ENCODE measurements around the gene EFHC2.

GRCh38 chrX:44235534-44235933, 107.9 kb downstream of the EFHC2 start:
- TF ChIP-seq PPARA (CRISPR knock-in tag; IDR thresholded peaks at IDR 0.05; ENCODE audit: borderline replicate concordance) (no peak), SNAI2 (CRISPR knock-in tag; IDR thresholded peaks at IDR 0.05) (no peak), CREB5 (CRISPR knock-in tag; IDR thresholded peaks at IDR 0.05; ENCODE audit: low read depth) (no peak), RARB (CRISPR knock-in tag; IDR thresholded peaks at IDR 0.05) (no peak), CSRNP3 (CRISPR knock-in tag; IDR thresholded peaks at IDR 0.05) (no peak)
